HG03139 (cell line): ENCODE data around the gene MIDN.

Experiments
- ATAC-seq: cut with Tn5 transposase; IDR thresholded peaks from one replicate; pipeline ENCODE4 v1.9.1; 2021; ENCODE audit not compliant: unreplicated experiment

Gene MIDN

DNA sequence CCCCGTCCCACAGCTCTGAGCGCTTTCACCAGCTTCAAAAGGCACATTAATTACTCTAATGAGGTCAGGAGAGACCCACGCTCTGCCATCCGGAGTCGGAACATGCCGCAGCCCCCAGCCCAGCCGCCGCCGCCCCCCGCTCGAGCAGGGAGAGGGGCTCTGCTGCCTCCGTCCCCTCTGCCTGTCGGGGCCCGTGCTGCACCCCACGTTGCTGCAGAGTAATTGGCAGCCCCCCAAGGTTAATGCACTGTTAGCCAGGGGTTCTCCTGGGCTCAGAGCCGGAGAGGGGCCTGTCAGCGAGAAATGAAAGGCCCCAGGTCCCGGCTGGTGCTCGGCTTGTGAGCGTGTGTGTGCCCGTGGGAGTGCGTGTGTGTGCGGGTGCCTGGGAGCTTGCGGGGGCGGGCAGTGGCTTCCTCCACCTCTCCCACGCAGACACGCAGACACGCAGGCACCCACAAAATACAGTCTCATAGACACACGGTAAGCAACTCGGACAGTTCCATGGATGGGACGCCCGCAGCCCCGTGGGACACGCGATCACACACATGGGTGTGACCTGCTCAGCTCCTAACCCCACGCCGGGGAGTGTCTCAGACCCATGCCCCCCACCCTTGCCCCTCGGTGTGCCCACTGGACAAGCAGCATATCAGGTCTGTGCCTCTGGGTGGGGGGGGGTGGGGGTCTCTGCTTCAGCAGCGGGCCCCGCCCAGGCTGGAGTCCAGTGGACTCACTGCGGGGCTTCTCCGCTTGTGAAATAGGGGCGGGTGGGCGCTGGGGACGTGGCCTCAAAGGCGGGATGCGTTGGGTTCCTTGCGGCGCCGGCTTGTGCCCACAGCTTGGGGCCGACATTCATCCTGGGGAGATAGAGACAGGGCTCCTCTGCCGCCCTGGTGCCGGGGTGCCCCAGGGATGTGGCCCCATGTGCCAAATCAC is 32.5 kb downstream of the MIDN start:
- no peak for ATAC-seq

DNA sequence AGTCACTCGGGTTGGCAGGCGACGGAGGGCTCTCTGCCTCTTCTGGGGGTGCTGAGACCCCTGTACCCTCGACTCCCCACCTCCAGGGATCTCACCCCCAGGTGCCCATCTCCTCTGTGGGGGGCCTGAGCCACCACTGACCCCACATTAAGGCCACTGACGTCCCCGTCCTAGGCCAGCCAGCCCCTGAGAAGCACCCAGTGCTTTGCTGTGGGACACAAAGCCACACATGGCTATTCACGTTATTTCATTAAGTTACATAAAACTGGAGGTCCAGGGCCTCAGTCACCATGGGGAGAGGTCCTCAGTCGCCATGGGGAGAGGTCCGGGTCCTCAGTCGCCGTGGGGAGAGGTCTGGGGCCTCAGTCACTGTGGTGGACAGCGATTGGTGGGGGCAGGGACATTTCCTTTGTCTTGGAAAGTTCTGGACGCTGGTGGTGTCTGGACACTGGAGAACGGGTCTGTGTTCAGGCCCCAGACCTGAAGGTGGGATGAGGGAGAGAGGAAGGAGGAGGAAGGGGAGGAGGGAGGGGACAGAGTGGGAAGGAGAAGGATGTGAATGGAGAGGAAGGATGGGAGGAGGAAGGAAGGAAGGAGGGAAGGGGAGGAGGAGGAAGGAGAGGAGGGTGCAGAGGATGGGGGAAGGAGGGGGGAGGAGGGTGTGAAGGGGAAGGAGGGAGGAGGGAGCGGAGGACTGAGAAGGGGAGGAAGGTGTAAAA is 33.3 kb downstream of the MIDN start:
- ATAC-seq = no peak

- no peak for ATAC-seq
Measured at GRCh38 chr19:1282588-1283206, 34.3 kb downstream of the MIDN start.

- no peak for ATAC-seq
Measured at GRCh38 chr19:1283207-1283916, 35.0 kb downstream of the MIDN start.

DNA sequence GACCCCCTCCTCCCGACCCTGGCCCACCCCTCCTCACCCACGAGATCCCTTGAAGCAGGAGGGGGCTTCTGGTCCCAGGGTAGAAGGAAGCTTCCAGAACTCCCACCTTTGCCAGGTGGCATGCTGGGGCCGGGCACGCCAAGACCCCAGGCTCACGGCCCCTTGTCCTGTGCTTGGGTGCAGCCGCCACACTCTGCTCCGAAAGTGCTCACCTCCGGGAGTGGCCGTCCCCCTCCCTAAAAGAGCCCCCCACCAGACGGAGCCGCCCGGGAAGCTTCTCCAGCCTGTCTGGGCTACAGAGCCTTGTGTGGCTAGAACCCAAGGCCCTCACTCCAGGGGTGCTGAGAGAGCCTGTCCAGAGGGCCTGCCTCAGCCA is 35.5 kb downstream of the MIDN start:
- no peak for ATAC-seq

DNA sequence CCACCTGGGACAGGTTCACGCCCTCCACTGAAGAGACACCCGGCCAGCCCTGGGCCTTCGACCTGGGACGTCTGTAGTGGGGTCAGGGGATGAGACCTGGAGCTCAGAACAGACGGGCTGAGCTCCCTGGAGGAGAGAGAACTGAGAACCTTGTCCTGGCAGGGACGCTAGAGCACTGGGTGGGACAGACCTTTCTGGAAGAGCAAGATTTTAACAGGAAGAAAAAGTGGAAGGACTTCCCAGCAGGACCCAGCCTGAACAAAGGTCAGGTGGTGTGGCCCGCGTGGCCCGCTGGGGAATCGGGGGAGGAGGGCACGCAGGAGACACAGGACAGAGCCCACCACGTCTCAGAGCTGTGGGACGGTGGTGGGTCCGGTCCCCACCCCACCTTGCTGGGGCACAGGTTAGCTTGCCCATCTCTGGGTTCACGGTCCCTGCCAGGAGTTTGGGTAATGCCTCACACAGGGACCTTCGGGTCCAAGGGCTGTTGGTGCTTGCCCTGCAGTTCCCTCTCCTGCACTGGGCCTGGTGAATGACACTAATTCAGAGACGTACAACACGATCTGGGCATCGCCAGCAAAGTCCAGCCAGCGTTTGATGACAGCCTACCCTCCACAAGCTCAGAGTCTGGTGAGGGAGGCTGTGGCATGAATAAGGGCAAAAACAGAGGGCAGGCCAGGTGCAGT is 36.1 kb downstream of the MIDN start:
- ATAC-seq = no peak

DNA sequence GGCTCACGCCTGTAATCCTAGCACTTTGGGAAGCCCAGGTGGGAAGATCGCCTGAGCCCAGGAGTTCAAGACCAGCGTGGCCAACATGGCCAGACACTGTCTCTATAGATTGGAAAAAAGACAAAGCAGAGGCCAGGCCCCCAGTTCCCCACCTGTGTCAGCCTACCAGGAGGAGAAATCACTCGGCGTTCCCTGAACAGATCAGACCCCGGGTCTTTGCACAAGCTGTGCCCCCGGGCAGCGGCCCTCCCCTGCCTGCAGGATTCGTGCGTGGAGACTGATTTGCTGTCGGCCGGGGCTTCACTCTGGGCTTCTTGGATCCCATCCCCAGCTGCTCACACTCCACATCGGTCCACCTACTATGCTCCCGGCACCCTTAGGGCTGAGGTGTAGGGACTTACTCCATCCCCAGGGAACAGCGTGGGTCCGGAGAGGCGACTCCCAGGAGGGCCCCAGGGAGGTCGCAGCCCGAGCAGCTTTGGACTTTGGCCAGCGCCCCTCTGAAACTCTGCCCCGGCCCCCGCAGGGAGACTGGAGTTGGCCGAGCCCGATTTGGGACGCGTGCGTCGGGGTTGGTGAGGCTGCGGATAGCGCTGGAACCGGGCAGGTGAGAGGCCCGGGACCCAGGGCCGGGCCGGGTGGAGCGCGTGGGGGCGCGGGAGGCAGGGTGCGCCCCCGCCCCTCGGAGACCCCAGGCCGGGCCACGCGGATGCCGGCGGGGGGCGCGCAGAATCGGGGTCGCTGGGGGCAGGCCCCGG is 36.8 kb downstream of the MIDN start:
- ATAC-seq = no peak

DNA sequence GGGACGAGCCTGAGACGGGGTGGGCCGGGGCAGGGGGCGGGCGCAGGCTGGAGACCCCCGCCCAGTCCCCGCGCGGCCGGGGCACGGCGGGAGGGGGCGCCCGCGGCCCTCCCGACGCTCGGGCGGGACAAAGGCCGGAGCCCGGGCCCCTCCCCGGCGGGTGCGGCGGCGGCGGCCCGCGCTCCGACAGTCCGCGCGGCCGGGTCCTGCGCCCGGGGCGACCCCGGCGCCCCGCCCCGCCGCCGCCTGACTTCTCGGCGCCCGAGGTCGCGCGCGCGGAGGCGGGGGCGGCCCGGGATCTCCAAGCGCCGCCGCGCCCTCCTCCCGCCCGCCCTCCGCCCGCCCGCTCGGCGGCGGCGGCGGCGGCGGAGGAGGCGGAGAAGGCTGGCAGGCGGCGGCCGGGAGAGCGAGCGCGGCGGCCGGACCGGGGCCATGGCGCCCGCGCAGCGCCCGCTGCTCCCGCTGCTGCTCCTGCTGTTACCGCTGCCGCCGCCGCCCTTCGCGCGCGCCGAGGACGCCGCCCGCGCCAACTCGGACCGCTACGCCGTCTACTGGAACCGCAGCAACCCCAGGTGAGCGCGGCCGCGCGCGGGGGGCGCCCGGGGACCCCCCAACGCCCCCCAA is 37.5 kb downstream of the MIDN start, which contains the start of gene EFNA2:
Gene EFNA2, plus strand, starts transcription at position 137 of the 624 bp plus-strand sequence. Its CDS starts 296 bp downstream, at position 433.
- no peak for ATAC-seq

DNA sequence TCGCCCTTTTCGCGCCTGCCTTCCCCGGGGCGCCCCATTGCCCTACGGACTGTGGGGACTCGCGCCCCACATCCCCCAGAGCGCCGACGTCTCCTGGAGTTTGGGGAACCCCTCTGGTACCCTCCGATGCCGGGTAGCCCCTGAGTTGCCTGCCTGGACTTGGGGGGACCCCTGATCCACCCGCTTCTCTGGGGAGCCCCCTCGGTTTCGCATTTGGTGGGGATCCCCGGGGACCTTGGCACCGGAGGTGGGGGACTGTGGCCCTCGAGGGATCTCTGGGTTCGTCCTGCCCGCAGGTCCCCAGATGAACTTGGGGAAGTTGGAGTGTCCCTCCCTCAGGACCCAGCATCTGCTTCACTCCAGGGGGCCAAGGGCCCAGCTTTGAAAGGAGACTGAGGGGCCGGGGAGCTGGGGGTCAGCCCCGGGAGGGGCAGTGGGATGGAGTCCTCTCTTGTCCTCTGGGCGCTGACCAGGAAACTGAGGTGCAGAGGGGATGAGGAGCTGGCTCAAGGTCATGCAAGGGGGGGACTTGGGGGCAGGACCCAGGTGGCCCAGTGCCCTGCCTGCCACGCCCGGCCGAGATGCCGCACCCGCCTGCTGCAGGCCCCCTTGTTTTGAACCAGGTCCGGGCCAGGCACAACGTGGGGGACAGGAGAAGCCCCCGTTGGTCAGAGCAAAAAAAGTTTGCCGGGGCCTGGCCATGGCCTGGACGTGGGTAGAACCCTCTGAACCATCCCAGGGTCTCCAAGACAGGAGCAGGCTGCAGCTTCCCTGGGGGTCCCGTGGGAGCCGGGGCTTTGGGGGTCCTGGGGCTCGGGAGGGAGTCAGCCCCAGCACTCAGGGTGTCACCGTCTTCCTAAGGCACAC is 38.3 kb downstream of the MIDN start:
- no peak for ATAC-seq

DNA sequence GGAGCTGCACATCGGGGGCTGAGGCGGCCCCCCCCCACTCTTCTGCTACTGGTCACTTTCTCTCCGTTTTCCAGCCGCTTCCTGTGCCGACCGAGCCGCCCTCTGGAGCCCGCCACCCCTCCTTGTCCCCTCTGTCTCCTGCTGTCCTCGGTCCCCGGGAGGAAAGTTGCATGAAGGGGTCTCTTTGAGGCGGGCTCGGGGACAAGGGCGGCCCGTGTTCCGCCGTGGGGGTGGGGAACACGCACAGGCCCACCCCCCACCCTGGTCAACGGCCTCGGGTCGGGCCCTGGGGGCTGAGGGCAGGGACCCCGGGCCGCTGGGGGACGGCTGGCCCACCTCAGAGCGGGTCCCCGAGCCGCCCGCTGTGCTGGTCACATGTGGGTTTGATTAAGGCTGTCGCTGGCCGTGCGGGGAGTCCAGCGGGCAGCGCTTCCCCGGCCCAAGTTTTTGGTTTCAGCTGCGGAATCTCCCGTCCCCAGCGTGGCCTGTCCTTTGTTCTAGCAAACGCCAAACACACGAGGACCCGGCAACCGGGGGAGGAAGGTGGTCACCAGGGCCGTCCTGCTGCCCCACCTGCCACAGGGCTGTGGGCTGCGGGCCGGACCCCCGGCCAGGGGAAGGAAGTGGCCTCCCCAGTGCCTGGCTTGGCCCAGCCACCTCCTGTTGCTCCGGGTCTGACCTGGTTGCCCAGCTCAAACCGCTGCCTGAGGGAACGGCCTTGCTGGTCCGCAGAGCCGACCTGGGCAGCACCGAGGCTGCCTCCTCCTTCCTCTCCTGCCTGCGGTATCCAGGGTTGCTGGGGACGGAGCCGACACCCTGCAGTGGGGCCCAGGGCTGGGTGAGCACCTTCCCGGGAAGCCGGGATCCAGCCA is 39.2 kb downstream of the MIDN start:
- no peak for ATAC-seq

GRCh38 chr19:1288226-1288612 is 39.8 kb downstream of the MIDN start:
- ATAC-seq = no peak

GRCh38 chr19:1288833-1289685 is 40.7 kb downstream of the MIDN start:
- no peak for ATAC-seq

GRCh38 chr19:1289686-1290025 is 41.3 kb downstream of the MIDN start:
- ATAC-seq = no peak

GRCh38 chr19:1290196-1290702 is 41.9 kb downstream of the MIDN start:
- no peak for ATAC-seq

DNA sequence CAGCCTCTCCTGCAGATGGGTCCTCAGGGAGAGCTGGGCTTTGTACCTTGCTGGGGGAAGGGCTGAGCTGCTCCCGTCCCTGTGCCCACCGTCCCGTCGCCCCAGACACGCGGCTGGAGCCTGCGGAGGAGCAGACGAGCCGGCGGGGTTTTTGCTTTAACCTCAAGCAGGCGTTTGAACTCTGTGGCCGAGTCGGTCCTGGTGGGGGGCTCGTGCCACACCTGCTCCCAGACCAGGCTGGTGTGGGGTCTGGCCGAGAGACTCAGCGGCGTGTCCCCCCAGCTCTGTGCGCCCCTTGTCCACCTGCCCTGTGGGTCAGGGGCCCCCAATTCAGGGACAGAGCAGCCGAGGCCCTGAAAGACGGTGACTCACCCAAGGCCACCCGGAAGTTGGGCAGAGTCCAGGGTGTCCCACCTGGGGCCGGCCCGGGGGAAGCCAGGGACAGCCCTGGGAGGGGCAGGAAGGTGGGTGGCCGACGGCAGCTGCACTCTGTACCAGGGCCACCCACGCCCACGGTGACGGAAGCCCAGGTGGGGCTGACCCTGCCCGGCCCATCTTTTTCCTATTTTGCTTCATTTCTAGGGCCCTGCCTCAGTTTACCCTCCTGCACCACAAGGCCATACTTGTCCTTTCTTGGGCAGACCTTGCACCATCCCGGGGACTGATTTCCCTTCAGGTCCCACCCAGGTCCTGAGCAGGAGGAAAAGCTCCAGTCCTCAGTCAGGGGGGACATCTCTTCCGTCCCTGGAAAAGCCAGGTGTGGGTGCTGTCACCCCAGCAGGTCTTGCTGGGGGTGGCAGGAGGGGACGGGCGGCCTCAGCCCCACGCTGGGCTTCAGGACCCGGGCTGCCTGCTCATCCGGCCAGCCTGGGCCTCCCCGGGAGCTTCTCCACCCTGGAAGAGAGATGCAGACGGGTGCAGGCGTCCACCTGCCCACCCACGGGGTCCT is 42.6 kb downstream of the MIDN start:
- no peak for ATAC-seq
